ENCODE data around the gene F5. TPM values are rescaled to one million over a fixed set of nuclear protein-coding genes. Genes with fewer than 3 reads are reported as not detected.

F5 gene
- total RNA-seq, 2 experiments from 2014 or later: not detected

DNA sequence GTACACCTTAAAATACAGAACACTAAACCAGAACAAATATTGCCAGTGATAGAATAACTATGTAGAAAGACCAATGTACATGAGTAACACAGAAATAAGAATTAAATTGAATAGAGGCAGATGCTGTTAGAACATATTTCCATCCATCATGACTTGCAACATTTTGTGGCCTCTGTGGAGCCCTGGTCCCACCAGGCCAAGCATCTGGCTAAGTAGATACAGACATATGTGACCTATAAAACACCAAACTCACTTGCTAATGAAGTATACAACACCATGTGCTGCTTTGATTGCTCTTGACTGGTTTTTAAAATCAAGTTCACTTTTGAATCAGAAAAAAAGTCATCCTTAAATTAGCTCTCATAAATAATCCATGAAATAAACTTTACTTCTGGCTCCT, 121.0 kb downstream of the F5 start:
- ChIA-PET POLR2A (interaction anchor here (0.7 kb wide), 1 partner anchor 23 kb away, joined by 4 read pairs; no protein-coding TSS in a partner anchor), CTCF (ENCODE audit: unreplicated experiment) (no interaction called here)

More for the DNA sequence above, 121.0 kb downstream of the F5 start:
- H3K4me3 ChIP-seq (ENCODE audit: low read depth, low read length, poor library complexity, severe bottlenecking): no peak overlapping the region
- H3K4me2 ChIP-seq (ENCODE audit: low read length): no peak overlapping the region
- TF ChIP-seq, protein P1, sequence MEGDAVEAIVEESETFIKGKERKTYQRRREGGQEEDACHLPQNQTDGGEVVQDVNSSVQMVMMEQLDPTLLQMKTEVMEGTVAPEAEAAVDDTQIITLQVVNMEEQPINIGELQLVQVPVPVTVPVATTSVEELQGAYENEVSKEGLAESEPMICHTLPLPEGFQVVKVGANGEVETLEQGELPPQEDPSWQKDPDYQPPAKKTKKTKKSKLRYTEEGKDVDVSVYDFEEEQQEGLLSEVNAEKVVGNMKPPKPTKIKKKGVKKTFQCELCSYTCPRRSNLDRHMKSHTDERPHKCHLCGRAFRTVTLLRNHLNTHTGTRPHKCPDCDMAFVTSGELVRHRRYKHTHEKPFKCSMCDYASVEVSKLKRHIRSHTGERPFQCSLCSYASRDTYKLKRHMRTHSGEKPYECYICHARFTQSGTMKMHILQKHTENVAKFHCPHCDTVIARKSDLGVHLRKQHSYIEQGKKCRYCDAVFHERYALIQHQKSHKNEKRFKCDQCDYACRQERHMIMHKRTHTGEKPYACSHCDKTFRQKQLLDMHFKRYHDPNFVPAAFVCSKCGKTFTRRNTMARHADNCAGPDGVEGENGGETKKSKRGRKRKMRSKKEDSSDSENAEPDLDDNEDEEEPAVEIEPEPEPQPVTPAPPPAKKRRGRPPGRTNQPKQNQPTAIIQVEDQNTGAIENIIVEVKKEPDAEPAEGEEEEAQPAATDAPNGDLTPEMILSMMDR (conservative IDR thresholded peaks at IDR 0.05; ENCODE audit: low read length): no peak
- no peak for TF ChIP-seq EZH2phosphoT487 (IDR thresholded peaks at IDR 0.05; ENCODE audit: borderline replicate concordance, low read depth, low read length)
- no peak for DNase-seq (ENCODE audit: low spot score)
- H3K4me1 ChIP-seq (ENCODE audit: insufficient read depth, low read length, poor library complexity, severe bottlenecking): no peaks in the 10 kb centered on the region
- no peak overlapping the region for H3K27ac ChIP-seq (ENCODE audit: low read depth, low read length, poor library complexity, severe bottlenecking)
- no TSS peak for BruUV-seq (replicated peaks)
- no peaks in the 10 kb centered on the region for H3K9me3 ChIP-seq (ENCODE audit: low read length)
- H2AFZ ChIP-seq (ENCODE audit: low read length): no peak overlapping the region
- intact Hi-C loops (cut with micrococcal nuclease; ENCODE audit: unreplicated experiment): no loop called here
- no peaks in the 10 kb centered on the region for H3K79me2 ChIP-seq (ENCODE audit: insufficient read depth, low read depth, low read length)
- H3K36me3 ChIP-seq (ENCODE audit: insufficient read depth, low read length): no peaks in the 10 kb centered on the region
- H4K20me1 ChIP-seq (ENCODE audit: insufficient read depth, low read length): no peaks in the 10 kb centered on the region
- no peaks in the 10 kb centered on the region for H3K9me2 ChIP-seq (ENCODE audit: insufficient read depth, low read length)

Small RNAs within 50 kb of the gene (small RNA-seq; reads per million reads assigned to genes)
- gene AL021068.2: not detected

Other genes starting within 250 kb of the F5 start
- gene NME7, start 218.7 kb downstream of the F5 start, total RNA-seq (2014; rRNA removed; shearing (Covaris generic)): 4.2 and 9.3 TPM in 2 replicates
- 16.1 and 17.0 TPM in 2 replicates for gene NME7, start 218.7 kb downstream of the F5 start, total RNA-seq (2022)
- gene BLZF1, start 218.3 kb downstream of the F5 start, total RNA-seq (2014; rRNA removed; shearing (Covaris generic)): 4.9 and 7.1 TPM in 2 replicates
- 11.3 and 14.3 TPM in 2 replicates for gene BLZF1, start 218.3 kb downstream of the F5 start, total RNA-seq (2022)
- not detected in 2 replicates for gene CCDC181, start 159.0 kb downstream of the F5 start, total RNA-seq (2014; rRNA removed; shearing (Covaris generic))
- not detected in 2 replicates for gene CCDC181, start 159.0 kb downstream of the F5 start, total RNA-seq (2022)
- 3.2 TPM in 2 replicates for gene SLC19A2, start 100.5 kb downstream of the F5 start, total RNA-seq (2014; rRNA removed; shearing (Covaris generic))
- 5.8 and 6.5 TPM in 2 replicates for gene SLC19A2, start 100.5 kb downstream of the F5 start, total RNA-seq (2022)
- not detected in 2 replicates for gene SELP, start 43.6 kb upstream of the F5 start, total RNA-seq (2014; rRNA removed; shearing (Covaris generic))
- not detected in 2 replicates for gene SELP, start 43.6 kb upstream of the F5 start, total RNA-seq (2022)
- gene SELL, start 125.1 kb upstream of the F5 start, total RNA-seq (2014; rRNA removed; shearing (Covaris generic)): 0.16 and 0.46 TPM in 2 replicates
- gene SELL, start 125.1 kb upstream of the F5 start, total RNA-seq (2022): 1.5 and 2.2 TPM in 2 replicates
- gene SELE, start 147.6 kb upstream of the F5 start, total RNA-seq (2014; rRNA removed; shearing (Covaris generic)): not detected in 2 replicates
- gene SELE, start 147.6 kb upstream of the F5 start, total RNA-seq (2022): not detected in 2 replicates
- 10.6 and 12.6 TPM in 2 replicates for gene METTL18, start 208.4 kb upstream of the F5 start, total RNA-seq (2014; rRNA removed; shearing (Covaris generic))
- gene METTL18, start 208.4 kb upstream of the F5 start, total RNA-seq (2022): 8.1 and 8.7 TPM in 2 replicates

Data from OCI-LY7 (cell line).